Endodermal cell (in vitro differentiated cells): ENCODE data around the gene CISD1. TPM values are rescaled to one million over a fixed set of nuclear protein-coding genes. Genes with fewer than 3 reads are reported as not detected.

ENCODE experiments used
- DNase-seq: peaks from one replicate; pipeline ENCODE4 v3.0.0-alpha.2; 2017
- H3K27ac ChIP-seq: 2 replicates; pipeline ENCODE4 v1.5.1; 2013; ENCODE audit warnings: mild to moderate bottlenecking, low read depth, low read length, moderate library complexity
- H3K27me3 ChIP-seq: 2 replicates; pipeline ENCODE4 v1.6.1; 2013; ENCODE audit warnings: mild to moderate bottlenecking, low read length, moderate library complexity; ENCODE audit not compliant: insufficient read depth, control insufficient read depth, poor library complexity, severe bottlenecking
- H3K36me3 ChIP-seq: 2 replicates; pipeline ENCODE4 v1.7.0; 2013; ENCODE audit warnings: mild to moderate bottlenecking, low read length, moderate library complexity; ENCODE audit not compliant: control insufficient read depth, insufficient read depth
- H3K4me1 ChIP-seq: one replicate; pipeline ENCODE4 v1.7.0; 2013; ENCODE audit warnings: low read length; ENCODE audit not compliant: control insufficient read depth, insufficient read depth
- H3K4me3 ChIP-seq: 2 replicates; pipeline ENCODE4 v1.5.1; 2013; ENCODE audit warnings: mild to moderate bottlenecking, low read length, moderate library complexity
- H3K9ac ChIP-seq: 2 replicates; pipeline ENCODE4 v1.6.1; 2013; ENCODE audit warnings: mild to moderate bottlenecking, low read length, moderate library complexity; ENCODE audit not compliant: poor library complexity, severe bottlenecking; ENCODE audit errors: extremely low read depth
- H3K9me3 ChIP-seq: 2 replicates; pipeline ENCODE4 v1.6.1; 2013; ENCODE audit warnings: mild to moderate bottlenecking, low read length, moderate library complexity; ENCODE audit not compliant: control insufficient read depth
- H3K27ac Mint-ChIP-seq: 2 replicates; pipeline ENCODE4 v1.8.0; 2020; ENCODE audit warnings: mixed read lengths
- H3K27me3 Mint-ChIP-seq: 2 replicates; pipeline ENCODE4 v1.8.0; 2021; ENCODE audit warnings: mild to moderate bottlenecking, mixed read lengths; ENCODE audit not compliant: insufficient read depth
- H3K36me3 Mint-ChIP-seq: 2 replicates; pipeline ENCODE4 v1.8.0; 2020; ENCODE audit warnings: low read depth, mixed read lengths
- H3K4me1 Mint-ChIP-seq: 2 replicates; pipeline ENCODE4 v1.8.0; 2020; ENCODE audit warnings: mixed read lengths
- H3K4me3 Mint-ChIP-seq: 2 replicates; pipeline ENCODE4 v1.8.0; 2020; ENCODE audit warnings: mild to moderate bottlenecking, moderate library complexity, mixed read lengths
- H3K9me3 Mint-ChIP-seq: 2 replicates; pipeline ENCODE4 v1.8.0; 2020; ENCODE audit warnings: mild to moderate bottlenecking, mixed read lengths
- WGBS, 2 experiments: methylation state at CpG; one replicate each; pipeline versions ENCODE4 v1.1.5 to v1.1.7; 2013; ENCODE audit warnings: missing lambda C conversion rate in 2 of 2, mixed read lengths in 1 of 2; ENCODE audit not compliant: insufficient coverage in 1 of 2, insufficient read length in 1 of 2; 5-methylcytosine and 5-hydroxymethylcytosine counted together
- total RNA-seq, 2 donors: library from RNA; stranded (reverse); fragmentation: NEBNext Ultra II Directional in 1 of 2; extraction: Animal tissue kit (Norgen Biotek cat#: 25700) in 1 of 2; gene quantifications; 2 replicates in 1 of 2; 3 replicates in 1 of 2; pipeline ENCODE4 v1.2.1, GENCODE V29; 2021
- TF ChIP-seq, protein P1 (sequence below): fragments of 200-600 bp; sonication (generic); conservative IDR thresholded peaks from 2 replicates; pipeline ENCODE4 v1.5.0; 2021; ENCODE audit warnings: antibody characterized with exemption, mild to moderate bottlenecking

The CISD1 gene
- total RNA-seq, 2 donors from 2014 or later = 33.9 to 39.0 TPM

DNA sequence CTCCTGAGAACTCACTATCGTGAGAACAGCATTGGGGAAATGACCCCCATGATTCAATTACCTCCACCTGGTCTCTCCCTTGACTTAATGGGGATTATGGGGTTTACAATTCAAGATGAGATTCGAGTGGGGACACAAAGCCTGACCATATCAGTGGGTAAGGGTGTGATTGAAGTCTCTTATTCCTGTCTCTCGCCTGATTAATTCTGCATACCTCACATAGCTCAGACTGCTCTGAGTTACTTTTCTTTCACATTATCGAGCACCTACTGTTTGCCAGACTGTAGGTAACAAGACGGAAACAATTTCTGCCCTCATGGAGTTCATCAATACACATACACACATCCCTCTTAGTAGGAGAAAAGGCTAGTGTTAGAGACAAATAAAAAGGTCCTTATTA is 25.0 kb downstream of the CISD1 start:
- Histone ChIP-seq H3K4me1 (peaks cover 3% of the 10 kb centered on the region), H3K27me3 (no peaks in the 10 kb centered on the region), H3K4me3 (peak overlapping the region; percentile 42), H3K9me3 (peaks cover 52% of the 10 kb centered on the region), H3K27ac (no peak overlapping the region), H3K9ac (no peak overlapping the region), H3K36me3 (peaks cover 27% of the 10 kb centered on the region)
- Mint-ChIP-seq H3K36me3 (peaks cover 21% of the 10 kb centered on the region), H3K4me1 (peaks cover 9% of the 10 kb centered on the region), H3K27me3 (no peaks in the 10 kb centered on the region), H3K9me3 (peaks cover 29% of the 10 kb centered on the region), H3K4me3 (no peak overlapping the region), H3K27ac (peak overlapping the region; percentile 36)
- no peak for DNase-seq
- TF ChIP-seq, protein P1, sequence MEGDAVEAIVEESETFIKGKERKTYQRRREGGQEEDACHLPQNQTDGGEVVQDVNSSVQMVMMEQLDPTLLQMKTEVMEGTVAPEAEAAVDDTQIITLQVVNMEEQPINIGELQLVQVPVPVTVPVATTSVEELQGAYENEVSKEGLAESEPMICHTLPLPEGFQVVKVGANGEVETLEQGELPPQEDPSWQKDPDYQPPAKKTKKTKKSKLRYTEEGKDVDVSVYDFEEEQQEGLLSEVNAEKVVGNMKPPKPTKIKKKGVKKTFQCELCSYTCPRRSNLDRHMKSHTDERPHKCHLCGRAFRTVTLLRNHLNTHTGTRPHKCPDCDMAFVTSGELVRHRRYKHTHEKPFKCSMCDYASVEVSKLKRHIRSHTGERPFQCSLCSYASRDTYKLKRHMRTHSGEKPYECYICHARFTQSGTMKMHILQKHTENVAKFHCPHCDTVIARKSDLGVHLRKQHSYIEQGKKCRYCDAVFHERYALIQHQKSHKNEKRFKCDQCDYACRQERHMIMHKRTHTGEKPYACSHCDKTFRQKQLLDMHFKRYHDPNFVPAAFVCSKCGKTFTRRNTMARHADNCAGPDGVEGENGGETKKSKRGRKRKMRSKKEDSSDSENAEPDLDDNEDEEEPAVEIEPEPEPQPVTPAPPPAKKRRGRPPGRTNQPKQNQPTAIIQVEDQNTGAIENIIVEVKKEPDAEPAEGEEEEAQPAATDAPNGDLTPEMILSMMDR = no peak
- WGBS, 2 experiments = 75 to 82% methylated on average over 2 to 5 of the region's 5 CpGs

- WGBS, 2 experiments = 19 to 28% methylated on average over 4 of the region's 4 CpGs
- H3K4me3 Mint-ChIP-seq = no peak overlapping the region
- no peak overlapping the region for H3K27ac Mint-ChIP-seq
- no peak overlapping the region for H3K27ac ChIP-seq
- peaks cover 3% of the 10 kb centered on the region for H3K36me3 Mint-ChIP-seq
- H3K9me3 Mint-ChIP-seq = peaks cover 18% of the 10 kb centered on the region
- no peaks in the 10 kb centered on the region for H3K27me3 ChIP-seq
- no peak overlapping the region for H3K9ac ChIP-seq
- no peak overlapping the region for H3K4me3 ChIP-seq
- peaks cover 4% of the 10 kb centered on the region for H3K27me3 Mint-ChIP-seq
- H3K9me3 ChIP-seq = peaks cover 19% of the 10 kb centered on the region
- H3K36me3 ChIP-seq = no peaks in the 10 kb centered on the region
- no peaks in the 10 kb centered on the region for H3K4me1 ChIP-seq
- TF ChIP-seq, protein P1 = peak; percentile 94
- peak; percentile 86 for DNase-seq
- H3K4me1 Mint-ChIP-seq = peaks cover 9% of the 10 kb centered on the region
Observed at GRCh38 chr10:58299580-58299979, 30.6 kb downstream of the CISD1 start.

DNA sequence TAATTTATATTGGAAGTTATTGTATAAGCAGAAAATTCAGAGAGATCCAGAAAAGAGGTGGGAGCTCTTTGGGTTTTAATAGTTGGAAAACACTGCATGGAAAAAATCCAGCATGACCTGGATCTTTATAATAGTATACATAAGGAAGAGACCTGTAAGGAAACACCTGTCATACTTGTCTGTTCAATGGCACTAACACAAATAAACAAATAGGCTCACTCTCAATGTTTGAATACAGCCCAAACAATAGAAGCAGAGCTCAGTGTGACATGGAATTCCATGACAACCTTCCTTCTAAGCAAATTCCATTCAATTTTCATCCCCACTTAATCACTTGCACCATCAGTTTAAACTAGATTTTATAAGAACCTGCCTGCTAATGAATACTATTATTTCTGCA is 31.7 kb downstream of the CISD1 start:
- TF ChIP-seq, protein P1 = no peak
- peaks cover 7% of the 10 kb centered on the region for H3K4me1 Mint-ChIP-seq
- peaks cover 11% of the 10 kb centered on the region for H3K9me3 Mint-ChIP-seq
- H3K27ac Mint-ChIP-seq = no peak overlapping the region
- H3K4me3 Mint-ChIP-seq = no peak overlapping the region
- H3K36me3 Mint-ChIP-seq = no peaks in the 10 kb centered on the region
- no peak overlapping the region for H3K9ac ChIP-seq
- H3K27ac ChIP-seq = no peak overlapping the region
- H3K4me3 ChIP-seq = no peak overlapping the region
- H3K27me3 Mint-ChIP-seq = peaks cover 4% of the 10 kb centered on the region
- no peaks in the 10 kb centered on the region for H3K4me1 ChIP-seq
- no peaks in the 10 kb centered on the region for H3K27me3 ChIP-seq
- no peak for DNase-seq
- no peaks in the 10 kb centered on the region for H3K36me3 ChIP-seq
- peaks cover 8% of the 10 kb centered on the region for H3K9me3 ChIP-seq
